Stimulated activated CD4-positive, alpha-beta T cell treated with anti-CD3 and anti-CD28 coated beads, Interleukin-4, amount 100 ng/mL, for 48 hours (primary cell): ENCODE measurements around the gene WNT7B.

Source experiments
- DNase-seq, 2 donors: peaks; one replicate each; pipeline ENCODE4 v3.0.0-alpha.2; 2020; ENCODE audit warnings: low read depth in 2 of 2

The WNT7B gene

GRCh38 chr22:45927059-45927458, 49.9 kb downstream of the WNT7B start:
- no peak for DNase-seq

GRCh38 chr22:45926433-45926832, 50.5 kb downstream of the WNT7B start:
- no peak for DNase-seq

- no peak for DNase-seq
Measured at GRCh38 chr22:45925811-45926351, 51.1 kb downstream of the WNT7B start.

- DNase-seq: no peak
Measured at GRCh38 chr22:45923835-45924234, 53.1 kb downstream of the WNT7B start.

GRCh38 chr22:45923212-45923611, 53.8 kb downstream of the WNT7B start:
- no peak for DNase-seq

GRCh38 chr22:45922661-45923060, 54.3 kb downstream of the WNT7B start:
- DNase-seq: no peak

- no peak for DNase-seq
Measured at GRCh38 chr22:45922256-45922655, 54.7 kb downstream of the WNT7B start.

- no peak for DNase-seq
Measured at GRCh38 chr22:45919504-45920286, 57.3 kb downstream of the WNT7B start.

GRCh38 chr22:45918459-45919370, 58.2 kb downstream of the WNT7B start:
- no peak for DNase-seq

- no peak for DNase-seq
Measured at GRCh38 chr22:45917700-45918458, 59.1 kb downstream of the WNT7B start.

- DNase-seq: no peak
Measured at GRCh38 chr22:45917146-45917545, 59.8 kb downstream of the WNT7B start.

GRCh38 chr22:45916515-45916914, 60.4 kb downstream of the WNT7B start:
- no peak for DNase-seq

GRCh38 chr22:45915841-45916240, 61.1 kb downstream of the WNT7B start:
- DNase-seq: no peak

GRCh38 chr22:45915151-45915550, 61.8 kb downstream of the WNT7B start:
- no peak for DNase-seq

GRCh38 chr22:45914309-45914708, 62.7 kb downstream of the WNT7B start:
- DNase-seq: no peak

- no peak for DNase-seq
Measured at GRCh38 chr22:45912910-45913309, 64.1 kb downstream of the WNT7B start.

GRCh38 chr22:45911601-45912271, 65.2 kb downstream of the WNT7B start:
- no peak for DNase-seq

GRCh38 chr22:45910928-45911467, 66.0 kb downstream of the WNT7B start:
- DNase-seq: no peak

GRCh38 chr22:45908961-45909360, 68.0 kb downstream of the WNT7B start:
- no peak for DNase-seq

GRCh38 chr22:45907996-45908395, 69.0 kb downstream of the WNT7B start:
- DNase-seq: no peak

GRCh38 chr22:45907378-45907777, 69.6 kb downstream of the WNT7B start:
- no peak for DNase-seq
